Stimulated activated naive CD4-positive, alpha-beta T cell treated with Interleukin-2 at 50 U/mL for 16 hours (primary cell): ENCODE data around the gene SPRING1.
A peak's percentile ranks its signal among the peaks of the same experiment; 100 is the strongest.

Experiments used
- DNase-seq: peaks from one replicate; lab custom pipeline; 2025; lab: John Stamatoyannopoulos, UW

Gene SPRING1

DNA sequence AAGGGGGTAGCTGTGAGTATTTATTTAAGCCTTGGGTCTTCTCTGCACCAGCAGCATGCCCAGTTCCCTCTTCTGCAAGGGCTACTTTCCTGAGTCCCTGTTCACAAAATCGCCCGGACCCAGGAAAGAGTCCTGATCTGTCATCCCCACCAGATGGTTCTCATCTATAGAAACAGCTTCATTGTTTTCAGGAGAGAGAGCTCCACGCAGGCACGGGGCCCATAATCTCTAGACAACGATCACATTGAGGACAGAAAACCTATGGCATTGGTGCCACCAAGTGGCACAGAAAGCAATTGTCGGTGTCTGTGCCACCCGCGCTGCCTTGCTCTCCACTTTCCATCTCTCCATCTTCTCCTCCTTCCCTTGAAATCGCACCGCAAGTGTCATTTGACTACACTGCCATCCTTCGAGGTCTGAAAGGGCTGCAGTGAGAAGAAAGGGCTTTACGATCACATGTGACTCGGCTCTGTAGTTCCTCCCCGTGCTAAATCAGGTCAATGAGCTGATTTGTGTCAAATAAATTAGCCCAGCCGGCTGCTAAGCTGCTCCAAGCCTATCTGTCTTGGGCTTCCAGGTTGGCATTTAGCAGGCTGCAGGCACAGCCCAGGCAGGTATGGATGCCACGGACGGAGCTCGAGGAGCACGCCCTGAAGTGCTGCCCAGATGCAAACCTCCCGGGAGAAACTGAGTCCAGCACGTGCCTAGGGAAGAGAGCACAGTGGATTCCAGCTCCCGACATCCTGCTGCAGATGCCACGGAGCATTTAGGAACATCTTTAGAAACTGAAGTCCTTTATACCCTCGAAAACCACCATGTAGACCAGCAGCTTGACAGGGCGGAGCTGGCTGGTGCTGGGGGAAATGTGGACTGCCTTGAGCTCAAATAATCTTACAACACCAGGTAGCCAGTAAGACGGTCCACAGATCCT, 28.8 kb downstream of the SPRING1 start:
- peak; percentile 19 for DNase-seq

DNA sequence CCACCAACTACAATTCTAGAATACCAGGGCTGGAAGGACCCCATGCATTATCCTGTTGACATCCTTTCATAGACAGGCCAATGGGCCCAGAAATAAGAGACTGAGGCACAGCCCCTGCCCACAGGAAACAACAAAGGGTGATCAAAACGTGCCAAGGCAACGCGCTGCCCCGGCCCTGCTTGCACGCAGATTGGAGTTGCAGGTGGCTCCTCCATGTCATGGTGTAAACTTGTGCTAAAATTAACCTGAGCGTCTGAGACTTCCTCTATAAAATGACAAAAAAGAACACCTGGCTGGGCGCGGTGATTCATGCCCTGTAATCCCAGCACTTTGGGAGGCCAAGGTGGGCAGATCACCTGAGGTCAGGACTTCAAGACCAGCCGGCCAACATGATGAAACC, 30.1 kb downstream of the SPRING1 start:
- no peak for DNase-seq

DNA sequence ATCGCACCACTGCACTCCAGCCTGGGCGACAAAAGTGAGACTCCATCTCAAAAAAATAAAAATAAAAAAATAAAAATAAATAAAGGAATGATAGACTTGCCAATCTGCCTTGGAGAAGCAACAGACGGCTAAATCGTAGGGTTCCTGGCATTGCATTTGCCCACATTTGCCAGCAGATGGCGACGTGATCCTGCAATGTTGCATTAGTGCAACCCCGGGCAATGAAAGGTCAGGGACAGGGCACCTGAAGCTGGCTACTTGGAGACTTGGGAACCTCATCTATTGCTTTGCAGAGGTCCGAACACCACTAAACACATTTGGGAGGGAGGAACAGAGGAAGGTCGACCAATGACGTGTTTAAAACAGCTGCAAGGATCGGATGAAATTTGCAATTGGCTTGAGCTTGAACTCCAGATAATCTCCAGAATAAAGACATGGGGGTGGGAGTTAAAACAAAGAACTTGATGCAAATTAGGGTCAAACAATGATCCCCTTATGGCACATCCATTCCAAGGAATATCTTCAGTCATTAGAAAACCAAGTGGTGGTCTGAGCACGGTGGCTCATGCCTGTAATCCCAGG, 34.6 kb downstream of the SPRING1 start:
- peak; percentile 26 for DNase-seq

DNA sequence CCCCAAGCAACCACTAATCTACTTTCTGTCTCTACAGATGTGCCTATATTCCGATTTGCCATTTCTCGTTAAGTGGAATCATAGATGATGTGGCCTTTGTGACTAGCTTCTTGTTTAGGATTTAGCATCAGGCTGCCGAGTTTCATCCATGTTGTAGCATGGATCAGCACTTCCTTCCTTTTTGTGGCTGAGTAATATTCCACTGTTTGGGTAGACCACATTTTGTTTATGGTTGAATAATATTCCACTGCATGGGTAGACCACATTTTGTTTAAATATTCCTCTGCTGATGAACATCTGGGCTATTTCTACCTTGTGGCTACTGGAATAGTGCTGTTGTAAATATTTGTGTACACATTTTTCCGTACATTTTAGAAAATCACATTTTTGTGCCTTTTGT, 36.4 kb downstream of the SPRING1 start:
- no peak for DNase-seq

DNA sequence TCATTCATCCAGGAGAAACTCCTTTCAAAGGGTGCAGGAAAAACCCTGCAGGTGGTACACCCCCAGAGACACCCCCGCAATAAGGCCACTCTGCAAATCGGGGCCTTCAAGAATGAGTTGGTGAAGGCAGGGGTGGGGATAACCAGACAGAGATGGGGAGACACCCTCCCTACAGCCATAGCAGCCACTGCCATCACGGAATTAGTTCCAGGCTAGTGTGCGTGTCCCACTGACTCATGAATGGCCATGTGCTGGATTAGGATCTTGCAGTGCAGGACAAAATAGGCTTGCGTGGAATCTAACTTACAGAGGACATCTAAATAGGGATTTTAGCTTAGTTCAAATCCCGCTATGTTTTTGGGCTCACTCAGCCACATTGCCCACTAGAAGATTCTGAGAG, 37.8 kb downstream of the SPRING1 start:
- no peak for DNase-seq

DNA sequence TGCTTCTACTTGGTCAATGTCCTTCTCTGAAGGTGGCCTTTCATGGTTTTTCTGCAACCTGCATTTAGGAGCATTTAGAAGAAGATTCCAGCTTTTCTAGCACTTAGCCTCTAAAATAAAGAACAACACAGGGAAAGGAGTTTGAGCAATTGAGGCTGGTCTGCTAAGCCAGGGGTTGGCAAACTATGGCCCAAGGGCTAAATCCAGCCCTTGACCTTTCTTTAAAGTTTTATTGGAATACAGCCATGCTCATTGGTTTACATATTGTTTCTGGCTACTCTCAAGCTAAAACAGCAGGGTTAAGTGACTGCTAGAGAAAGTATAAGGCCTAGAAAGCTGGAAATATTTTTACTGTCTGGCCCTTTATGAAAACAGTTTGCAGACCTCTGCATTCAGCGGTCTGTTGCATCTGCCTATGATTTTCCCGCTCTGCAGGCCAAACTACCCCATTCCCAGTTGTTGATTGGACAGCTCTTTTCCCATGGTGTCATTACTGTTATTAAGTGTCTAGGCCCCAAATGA, 39.3 kb downstream of the SPRING1 start:
- DNase-seq: no peak

DNA sequence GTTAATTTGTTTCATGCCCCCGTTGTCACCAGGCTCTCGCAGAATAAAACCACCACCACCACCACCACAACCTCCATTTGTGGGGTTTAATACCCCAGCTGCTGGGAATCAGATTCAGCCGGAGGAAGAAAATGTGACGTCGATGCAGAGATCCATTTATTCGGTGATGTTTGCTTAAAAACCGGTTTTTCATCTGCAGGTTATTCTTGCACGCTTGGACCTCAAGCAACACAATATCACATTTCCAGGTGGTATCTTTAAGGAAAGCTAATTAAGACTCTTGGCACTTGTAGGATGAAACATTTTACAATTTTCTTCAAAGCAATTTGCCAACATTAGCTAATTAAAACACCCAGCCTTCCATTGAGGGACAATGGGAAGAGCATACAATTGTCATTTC, 39.8 kb downstream of the SPRING1 start:
- DNase-seq: no peak

DNA sequence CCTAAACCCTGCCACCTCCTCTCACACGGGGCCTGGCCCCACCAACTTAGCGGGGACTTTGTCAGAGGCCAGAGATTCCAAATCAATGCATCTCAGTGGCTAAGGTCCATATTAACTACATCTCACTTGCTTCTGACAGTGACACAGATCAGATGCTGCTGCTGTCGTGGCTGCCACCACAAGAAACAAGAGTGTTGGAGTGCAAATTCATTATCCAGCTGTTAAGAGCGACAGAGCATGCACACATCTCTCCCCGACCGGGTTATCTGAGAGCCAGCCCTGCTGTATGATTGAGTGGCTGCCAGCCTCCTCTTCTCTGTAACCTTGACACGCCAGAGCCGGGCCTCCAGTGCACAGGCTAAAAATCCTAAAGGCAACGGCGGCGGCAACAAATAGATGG, 40.2 kb downstream of the SPRING1 start:
- DNase-seq: no peak

DNA sequence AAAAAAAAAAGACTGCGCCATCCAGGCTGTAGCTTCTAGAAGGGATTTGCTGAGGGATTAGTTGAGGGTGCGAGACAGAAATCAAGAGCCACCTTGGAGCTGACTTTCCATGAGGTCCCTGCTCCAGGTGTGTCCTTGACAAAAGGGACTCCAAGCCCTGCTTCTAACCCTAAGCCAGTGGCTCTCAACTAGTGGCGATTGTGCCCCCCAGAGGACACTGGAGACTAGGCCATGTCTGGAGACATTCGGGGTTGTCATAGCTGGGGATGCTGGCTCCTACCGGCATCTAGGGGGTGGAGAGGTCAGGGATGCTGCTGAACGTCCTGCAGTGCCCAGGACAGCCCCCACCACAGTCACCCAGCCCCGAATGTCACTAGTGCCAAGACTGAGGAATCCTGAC, 40.6 kb downstream of the SPRING1 start:
- DNase-seq: no peak

DNA sequence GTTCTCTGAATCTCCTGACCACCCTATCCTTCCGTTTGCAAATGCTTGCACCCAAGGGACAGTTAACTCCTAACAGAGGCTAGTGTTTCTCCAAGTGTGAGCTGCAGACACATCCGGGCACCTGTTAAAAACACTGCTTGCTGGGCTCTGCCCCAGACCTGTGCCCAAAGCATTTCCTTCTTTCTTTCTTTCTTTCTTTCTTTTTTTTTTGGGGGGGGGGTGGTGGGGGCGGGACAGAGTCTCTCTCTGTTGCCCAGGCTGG, 42.5 kb downstream of the SPRING1 start:
- no peak for DNase-seq

DNA sequence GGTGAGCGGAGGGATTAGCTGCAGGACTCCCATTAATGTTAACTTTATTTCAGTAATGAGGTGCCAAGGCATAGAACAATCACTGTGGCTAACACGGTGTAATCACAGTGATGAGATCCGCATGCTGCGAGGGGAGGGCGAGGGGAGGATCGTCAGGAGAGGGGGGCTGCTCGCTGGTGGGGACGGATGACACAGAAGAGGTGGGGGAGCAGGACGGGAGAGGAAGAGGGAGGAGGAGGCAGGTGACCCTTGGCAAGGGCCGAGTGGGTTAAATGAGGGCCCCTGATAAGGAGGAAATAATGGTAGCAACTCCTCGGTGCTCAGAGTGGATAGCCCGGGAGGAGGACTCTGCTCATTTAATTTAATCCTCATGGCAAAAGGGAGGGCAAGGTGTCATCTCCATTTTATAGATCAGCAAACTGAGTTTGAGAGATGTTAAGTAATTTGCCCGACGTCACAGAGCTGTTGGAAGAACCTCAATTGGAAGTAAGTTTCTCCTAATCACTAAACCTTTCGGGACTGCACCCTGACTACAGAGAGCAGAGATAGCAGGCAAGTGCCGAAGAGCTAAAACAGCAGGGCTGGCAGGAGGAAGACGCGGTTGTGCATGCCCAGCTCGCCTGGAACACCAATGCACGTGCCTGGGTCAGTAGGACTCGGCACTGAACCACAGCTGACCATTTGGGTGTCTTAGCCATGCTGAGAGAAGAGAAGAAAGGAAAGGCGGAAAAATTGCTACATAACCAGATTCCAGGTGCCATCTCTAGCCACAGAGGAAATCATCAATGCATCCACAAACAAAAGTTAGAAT, 43.0 kb downstream of the SPRING1 start:
- DNase-seq: no peak

DNA sequence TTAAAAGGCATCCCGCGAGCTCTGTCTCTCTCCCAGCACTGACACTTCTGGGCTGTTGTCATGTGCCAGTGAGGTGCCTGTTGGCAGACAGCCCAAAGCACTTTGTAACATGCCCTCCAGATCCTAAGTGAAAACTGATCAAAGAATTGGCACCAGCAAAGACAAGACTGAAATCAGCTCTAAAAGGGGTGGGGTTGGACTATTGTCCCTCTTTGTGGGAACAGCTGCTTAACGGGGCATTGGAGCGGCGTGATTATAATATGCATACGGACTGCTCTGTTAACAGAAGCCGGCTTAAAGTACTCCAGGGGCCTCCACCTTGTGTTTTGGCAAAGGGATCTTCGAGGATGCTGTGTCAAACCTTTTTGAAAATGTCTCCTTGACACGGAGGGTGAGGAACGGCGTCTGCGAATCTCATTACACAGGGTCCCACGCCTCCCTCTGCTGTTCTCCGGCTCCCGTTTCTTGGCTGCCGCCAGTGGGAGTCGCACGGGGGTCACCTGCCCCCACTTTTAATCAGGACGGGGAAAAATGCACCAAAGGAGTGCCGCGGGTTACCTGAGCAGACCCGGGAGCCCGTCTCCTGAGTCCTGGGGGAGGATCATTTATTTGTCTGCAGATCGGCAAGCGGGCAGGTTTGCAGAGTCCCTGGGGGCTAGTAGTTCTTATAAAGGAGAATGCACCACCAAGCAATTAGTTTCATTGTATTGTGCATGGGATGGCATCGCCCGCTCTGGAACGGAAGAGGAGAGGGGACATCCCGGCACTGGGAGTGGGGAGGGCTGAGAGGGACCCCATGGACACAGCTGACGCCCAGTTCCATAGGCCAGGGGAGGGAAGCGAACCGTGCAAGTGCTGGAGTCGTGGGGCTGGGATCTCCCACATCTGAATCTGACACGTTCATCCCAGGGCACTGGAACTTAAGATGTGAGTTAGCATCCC, 44.3 kb downstream of the SPRING1 start:
- DNase-seq: no peak

DNA sequence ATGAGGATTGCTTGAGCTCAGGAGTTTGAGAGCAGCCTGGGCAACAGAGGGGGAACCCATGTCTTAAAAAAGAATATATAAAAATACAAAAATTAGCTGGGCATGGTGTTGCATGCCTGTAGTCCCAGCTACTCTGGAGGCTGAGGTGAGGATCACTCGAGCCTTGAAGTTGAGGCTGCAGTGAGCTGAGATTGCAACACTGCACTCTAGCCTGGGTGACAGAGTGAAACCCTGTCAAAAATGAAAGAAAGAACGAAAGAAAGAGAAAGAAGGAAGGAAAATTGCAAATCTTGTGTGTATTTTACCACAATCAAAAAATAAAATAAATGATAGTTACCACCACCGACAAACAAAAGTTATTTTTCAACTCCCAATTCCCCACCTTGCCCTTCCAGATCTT, 45.3 kb downstream of the SPRING1 start:
- DNase-seq: no peak

DNA sequence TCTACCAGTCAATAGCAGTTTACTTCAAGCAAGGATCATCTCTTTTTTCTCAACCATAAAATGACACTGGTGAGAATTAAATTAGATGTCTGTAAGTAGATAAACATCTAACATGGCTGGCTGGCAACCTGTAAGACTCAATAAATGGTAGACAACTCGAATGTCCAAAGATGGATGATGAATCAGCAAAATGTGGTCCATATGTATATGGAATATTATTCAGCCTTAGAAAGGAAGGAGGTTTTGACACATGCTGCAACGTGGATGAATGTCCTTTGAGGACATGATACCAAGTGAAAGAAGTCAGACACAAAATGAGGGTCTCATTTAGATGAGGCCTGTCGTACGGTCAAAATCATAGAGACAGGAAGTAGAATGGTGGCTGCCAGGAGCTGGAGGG, 46.2 kb downstream of the SPRING1 start:
- DNase-seq: no peak

DNA sequence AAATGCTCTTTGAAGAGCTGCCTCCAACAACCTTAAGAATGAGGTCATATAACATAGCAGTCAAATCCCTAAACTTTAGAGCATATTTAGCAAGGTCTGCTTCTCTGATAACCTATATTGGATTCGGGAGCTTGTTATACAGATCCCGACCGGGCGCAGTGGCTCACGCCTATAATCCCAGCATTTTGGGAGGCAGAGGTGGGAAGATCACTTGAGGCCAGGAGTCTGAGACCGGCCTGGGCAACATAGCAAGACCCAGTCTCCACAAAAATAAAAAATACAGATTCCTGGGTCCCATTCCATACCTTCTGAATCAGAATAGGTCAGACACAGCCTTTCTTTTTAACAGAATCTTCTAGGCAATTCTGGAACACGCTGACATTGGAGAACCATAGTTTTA, 46.7 kb downstream of the SPRING1 start:
- DNase-seq: no peak

DNA sequence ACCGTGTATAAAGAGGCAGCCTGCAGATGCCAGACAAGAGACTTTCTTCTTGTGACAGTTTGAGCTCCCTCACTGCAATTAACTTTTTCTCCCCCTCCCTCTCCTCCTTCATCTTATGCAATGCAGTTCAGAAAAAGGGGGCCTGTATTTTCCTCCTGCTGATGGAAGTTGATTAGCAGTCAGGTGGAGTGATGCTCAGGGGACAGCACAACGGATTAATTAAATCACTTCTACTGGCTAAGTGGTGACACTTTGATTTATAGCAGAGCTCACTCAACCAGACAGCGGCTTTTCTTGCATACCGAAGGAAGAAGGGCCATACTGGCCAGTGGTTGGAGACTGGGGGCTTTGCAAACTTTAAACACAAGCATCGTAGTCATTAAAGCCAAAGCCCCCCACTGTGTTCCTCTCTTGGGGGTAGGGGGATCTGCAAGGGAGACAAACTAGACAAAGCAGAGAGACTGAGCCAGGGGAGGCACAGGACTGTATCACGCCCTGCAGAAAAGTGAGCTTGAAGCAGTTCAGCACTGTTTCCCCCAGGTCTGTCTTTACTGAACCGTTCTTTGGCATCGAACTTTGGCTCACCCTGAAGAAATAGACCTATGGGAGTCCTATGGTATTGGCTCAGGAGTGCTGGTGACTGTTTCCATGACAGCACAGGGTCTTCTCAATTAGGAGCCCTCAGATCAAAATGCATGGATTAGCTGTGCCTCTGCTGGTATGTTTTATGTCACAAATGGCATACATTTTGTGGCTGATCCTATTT, 47.7 kb downstream of the SPRING1 start:
- no peak for DNase-seq

DNA sequence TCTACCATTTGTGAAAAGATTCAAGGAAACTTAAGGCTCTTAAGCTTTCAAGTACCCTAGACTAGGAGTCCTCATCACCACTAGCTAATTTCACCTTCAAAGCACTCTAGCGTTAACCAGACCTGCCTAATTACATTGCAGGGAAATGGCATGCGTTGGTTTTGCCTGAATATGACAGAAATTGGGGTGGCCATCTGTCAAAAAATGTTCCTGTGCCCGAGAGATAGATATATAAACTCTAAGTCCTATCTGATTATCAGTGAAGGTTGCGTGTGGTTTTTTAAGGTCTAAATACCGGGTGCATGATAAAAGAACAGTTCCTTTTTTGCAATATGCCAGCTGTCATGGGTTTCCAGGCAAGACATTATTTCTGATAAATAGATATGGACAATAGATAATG, 48.3 kb downstream of the SPRING1 start:
- DNase-seq: no peak
